GM18511 (cell line): Measurements from ENCODE around the gene CFB.
"Not testable (repeated sequence)": the region's sequence is repeated elsewhere in the genome, so short reads cannot be mapped to it uniquely, and the experiment has no call there.

Experiments used
- ATAC-seq: cut with Tn5 transposase; IDR thresholded peaks from one replicate; pipeline ENCODE4 v1.9.1; 2021; ENCODE audit warnings: mild to moderate bottlenecking, moderate library complexity; ENCODE audit not compliant: unreplicated experiment

The CFB gene

DNA sequence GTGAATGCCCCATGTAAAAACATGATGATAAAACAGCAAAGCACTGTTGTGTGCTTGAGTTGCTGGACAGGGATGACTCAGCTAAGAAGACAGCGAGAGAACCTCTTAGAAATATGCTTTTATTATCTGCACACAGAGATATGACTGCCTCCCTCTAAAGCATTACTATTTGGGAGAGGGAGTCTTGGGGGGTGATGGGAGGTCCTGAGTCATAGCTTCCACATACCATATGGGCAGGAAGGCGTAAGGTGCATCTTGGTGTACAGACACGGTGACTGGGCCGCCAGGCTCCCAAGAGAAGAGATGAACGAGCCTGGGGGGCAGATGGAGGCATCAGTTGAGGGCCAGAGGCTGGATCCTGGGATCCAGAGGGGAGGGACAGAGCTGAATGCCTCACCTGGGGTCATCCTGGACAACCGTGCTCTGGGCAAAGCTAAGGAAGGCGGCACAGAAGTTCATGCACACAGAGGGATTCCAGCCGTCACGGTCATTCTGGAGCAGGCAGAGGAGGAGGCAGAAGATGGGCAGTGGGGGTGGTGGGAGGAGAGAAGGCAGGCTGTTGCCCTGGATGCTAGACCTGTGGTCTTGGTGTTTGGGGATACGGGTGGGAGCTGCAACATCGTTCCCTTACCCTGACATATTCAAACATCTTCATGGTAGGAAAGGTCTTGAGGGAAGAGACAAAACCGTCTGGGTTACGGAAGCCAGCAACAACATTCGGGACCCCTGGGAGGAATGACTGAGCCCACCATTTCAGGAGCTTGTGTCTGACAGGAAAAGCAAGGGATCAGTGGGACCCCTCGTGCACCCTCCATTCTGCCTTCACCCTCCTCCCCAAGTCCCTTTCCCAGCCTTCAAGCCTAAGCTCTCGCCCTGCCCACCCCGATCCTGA lies 24.1 kb downstream of the CFB start:
- ATAC-seq = no peak

DNA sequence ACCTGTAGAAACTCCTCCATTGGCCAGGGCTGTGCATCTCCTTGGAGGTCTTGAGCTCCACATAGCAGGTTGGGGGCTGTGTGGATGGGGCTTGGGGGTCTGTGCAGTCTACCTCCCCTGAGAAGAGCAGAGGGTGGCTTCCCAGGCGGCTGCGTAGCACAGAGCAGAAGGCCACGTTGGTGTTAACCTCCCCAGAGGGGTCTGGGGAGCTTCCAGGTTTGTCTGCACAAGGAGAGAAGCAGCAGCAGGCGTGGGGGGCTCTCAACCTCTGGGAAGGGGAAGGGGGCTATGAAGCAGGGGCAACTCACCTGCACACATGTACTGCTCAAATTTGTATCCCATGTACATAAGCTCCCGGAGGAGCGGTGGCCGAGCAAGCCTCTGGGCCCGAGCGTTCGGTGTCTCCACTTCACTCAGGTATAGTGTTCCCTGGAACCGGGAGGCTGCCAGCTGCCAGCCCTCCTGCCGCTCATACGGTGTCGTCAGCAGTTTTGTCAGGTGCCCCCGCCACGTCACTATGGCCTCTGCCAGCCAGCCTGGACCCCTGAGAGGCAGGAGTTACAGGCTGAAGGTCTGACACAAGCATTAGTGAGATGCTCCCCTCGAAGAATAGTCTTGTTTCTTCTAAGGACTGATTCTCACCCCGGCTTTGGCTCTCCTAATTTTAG lies 24.8 kb downstream of the CFB start:
- no peak for ATAC-seq

DNA sequence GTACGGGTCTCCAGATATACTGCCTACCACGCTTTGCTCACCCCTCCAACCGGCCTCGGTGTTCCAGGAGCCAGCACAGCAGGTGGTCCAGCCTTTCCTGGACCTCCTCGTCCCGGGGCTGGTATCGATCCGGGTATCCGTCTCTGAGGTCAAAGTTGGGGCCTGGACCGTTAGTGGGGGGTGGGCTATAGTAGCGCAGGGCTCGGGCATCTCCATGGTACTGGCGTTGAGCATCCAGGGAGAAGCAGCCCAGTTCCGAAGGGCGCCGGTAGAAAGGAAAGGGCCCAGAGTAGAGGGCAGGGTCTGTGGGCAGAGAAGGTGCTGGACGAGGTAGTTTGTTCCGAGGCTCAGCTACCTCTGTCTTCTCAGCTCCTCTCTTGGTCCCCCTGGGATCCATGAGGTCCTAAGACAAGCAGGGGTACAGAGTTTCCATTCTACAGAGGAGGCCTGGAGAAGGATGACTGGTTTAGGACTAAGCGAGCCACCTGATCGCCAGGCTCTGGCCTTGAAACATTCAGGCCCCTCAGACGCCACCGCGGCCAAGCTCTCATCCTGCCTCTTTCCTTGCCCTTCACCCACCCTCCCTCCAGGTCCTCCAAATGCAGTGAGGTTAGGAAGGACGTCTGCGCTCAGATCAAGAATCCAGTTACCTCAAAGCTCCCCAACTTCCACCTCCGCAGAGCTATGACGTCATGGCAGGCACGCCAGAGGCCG lies 25.5 kb downstream of the CFB start:
- no peak for ATAC-seq

DNA sequence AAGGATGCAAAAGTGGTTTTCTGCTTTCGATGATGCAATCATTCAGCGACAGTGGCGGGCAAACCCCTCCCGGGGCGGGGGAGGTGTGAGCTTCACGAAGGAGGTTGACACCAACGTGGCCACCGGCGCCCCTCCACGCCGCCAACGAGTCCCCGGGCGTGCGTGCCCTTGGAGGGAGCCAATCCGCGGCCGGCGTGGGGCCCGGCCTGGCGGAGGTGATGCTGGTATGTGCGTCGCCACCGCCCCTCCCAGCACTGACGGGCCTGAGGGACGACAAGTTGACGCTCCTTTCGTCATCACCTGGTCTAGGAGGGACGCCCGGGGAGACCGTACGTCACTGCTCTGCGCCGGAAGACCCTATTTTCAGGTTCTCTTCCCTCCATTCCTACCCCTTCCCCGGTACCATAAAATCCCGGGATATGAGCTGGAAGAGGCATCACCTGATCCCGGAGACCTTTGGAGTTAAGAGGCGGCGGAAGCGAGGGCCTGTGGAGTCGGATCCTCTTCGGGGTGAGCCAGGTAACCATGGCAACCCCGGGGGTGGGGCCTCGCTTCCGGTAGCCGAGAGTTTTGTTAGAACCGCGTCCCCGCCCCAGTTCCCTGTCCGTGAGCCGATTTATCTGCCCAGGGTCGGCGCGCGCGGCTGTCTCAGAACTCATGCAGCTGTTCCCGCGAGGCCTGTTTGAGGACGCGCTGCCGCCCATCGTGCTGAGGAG lies 26.3 kb downstream of the CFB start, which contains the start of gene DXO:
Gene DXO (minus strand): TSS at position 146 of the 716 bp plus-strand sequence. CDS start 463 bp downstream, outside the sequence.
- ATAC-seq = peak; percentile 91

DNA sequence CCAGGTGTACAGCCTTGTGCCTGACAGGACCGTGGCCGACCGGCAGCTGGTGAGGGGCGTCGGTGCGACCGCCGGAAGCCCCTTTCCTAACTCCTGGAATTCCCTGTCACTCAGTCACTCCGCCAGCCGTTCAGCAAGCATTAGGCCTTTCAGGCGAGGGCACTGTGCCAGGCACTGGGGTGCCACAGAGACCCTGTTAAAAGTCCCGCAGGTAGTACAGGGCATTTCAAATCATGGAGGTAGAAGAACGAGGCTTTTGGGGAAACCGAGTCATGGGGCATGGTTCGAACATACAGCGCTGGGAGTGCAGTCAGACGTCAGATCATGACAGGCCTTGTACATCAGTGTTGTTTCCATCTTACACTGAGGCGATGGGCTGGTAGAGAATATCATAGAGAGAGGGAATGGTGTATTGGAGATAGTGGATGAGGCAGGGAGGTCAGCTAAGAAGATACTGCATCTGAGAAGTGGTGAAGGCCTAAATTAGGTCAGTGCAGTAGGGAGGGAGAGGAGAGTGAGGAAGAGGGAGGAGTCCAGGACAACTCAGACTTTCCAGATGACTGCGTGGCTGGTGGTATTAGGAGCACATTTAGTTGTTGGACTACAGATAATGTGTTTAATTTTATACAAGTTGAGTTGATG lies 26.9 kb downstream of the CFB start:
- no peak for ATAC-seq

DNA sequence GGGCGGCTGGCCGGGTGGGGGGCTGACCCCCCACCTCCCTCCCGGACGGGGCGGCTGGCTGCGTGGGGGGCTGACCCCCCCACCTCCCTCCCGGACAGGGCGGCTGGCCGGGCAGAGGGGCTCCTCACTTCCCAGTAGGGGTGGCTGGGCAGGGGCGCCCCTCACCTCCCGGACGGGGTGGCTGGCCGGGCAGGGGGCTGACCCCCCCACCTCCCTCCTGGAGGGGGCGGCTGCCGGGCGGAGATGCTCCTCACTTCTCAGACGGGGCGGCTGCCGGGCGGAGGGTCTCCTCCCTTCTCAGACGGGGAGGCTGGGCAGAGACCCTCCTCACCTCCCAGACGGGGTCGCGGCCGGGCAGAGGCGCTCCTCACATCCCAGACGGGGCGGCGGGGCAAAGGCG lies 30.2 kb downstream of the CFB start:
- not testable (repeated sequence) for ATAC-seq

DNA sequence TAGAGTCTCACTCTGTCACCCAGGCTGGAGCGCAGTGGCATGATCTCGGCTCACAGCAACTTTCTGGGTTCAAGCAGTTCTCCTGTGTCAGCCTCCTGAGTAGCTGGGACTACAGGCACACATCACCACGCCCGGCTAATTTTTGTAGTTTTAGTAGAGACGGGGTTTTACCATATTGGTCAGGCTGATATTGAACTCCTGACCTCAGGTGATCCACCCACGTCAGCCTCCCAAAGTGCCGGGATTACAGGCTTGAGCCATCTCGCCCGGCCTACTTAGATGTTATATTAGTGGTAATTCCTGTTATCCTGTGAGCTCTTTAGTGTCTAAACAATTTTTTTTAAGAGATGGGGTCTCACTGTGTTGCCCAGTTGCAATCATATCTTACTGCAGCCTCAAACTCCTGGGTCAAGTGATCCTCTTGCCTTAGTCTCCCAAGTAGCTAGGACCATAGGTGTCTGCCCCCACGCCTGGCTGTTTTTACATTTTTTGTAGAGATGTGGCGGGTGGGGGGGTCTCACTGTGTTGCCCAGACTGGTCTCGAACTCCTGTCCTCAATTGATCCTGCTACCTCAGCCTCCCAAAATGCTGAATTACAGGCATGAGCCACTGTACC lies 32.0 kb downstream of the CFB start:
- ATAC-seq = no peak

DNA sequence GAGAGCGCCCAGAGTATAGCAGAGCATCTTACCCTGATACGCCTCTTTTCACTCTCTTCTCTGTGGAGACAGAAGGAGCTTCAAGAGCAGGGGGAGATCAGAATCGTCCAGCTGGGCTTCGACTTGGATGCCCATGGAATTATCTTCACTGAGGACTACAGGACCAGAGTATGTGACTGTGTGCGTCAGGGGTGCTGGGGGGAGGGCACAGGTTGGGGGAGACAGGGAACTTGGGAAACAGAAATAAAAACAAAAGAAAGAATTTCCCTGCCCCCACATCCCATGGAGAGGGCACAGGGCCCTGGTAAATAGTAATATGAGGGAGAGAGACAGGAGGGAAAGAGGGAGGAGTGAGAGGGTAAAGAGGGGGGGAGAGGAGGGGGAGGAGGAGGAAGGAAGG lies 32.9 kb downstream of the CFB start:
- no peak for ATAC-seq

DNA sequence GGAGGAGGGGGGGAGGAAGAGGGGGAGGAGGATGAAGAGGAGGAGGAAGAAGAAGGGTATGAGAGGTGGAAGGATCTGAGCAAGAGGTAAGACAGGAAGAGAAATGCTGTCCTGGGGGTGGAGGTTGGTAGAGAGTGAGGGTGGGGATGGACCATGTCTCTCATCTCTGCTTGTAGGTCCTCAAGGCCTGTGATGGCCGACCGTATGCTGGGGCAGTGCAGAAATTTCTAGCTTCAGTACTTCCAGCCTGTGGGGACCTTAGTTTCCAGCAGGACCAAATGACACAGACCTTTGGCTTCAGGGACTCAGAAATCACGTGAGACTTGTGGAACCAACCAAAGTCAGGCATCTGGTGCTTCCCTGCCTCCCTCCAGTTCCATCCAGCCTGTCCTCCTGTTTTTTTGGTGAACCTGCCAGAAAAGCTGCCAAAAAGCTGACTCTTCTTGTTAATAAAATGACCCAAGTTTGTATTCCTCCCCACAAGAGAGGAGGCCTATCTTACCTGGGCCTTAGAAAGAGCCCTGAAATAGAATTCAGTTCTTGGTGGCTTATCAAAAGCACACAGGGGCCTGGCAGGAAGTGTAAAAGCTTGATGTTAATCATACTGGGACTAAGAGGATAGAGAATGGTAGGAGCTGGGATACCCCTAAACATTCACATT lies 33.5 kb downstream of the CFB start:
- no peak for ATAC-seq

DNA sequence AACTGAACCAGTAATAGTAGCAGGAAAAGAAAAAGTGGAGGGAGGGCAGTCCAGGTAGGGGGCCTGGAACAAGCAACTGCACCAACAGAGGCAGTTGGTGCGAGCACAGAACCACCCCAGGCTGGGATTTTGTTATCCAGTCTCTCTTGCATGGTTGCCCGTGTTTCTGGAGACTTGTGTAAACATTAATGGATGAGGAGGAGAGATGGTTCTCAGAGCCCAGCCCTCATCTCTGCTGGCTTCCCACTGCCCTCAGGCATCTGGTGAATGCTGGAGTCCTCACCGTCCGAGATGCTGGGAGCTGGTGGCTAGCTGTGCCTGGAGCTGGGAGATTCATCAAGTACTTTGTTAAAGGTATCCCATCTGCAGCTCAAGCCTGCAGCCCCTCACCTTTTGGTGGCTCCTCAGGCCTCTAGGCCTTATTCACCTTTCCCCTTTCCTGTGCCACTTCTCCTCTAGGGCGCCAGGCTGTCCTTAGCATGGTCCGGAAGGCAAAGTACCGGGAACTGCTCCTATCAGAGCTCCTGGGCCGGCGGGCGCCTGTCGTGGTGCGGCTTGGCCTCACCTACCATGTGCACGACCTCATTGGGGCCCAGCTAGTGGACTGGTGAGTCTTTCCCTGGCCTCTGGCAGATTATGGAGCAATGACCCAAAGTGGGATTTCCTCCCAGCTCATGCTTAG lies 34.4 kb downstream of the CFB start:
- not testable (repeated sequence) for ATAC-seq

DNA sequence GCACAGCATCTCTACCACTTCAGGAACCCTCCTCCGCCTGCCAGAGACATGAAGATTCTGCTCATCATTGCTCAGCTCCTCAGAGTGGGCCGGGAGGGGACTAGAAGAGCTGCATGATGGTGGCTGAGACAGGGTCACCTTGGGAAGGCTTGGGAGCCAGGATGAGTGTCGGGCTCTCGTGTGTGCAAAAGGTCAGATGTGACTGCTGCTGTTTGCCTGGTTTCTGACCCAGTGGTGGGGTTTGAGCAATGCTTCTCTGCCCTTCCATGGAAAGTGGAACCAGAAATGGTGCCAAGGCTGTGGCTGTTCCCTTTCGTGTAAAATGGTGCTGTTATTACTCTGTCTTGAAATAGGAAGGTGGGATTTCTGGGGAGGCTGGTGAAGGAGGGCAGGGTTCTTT lies 35.1 kb downstream of the CFB start:
- ATAC-seq = not testable (repeated sequence)

DNA sequence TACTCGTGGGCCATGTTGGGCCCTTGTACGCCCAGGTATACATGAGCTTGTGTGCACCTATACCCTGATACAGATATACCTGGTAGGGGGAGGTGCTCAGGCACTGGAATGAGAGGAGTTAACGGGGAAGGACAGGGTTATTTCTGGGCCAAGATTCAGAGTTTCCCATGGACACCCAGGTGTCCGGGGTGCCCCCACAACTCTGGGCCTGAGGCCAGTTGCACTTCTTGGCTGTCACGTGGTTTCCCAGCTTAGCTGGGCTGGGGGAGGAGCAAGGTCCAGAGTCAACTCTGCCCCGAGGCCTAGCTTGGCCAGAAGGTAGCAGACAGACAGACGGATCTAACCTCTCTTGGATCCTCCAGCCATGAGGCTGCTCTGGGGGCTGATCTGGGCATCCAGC lies 35.8 kb downstream of the CFB start, which contains the start of gene C4A:
Gene C4A (plus strand): TSS at position 314 of the 400 bp plus-strand sequence. CDS start 51 bp downstream, at position 365.
- not testable (repeated sequence) for ATAC-seq

DNA sequence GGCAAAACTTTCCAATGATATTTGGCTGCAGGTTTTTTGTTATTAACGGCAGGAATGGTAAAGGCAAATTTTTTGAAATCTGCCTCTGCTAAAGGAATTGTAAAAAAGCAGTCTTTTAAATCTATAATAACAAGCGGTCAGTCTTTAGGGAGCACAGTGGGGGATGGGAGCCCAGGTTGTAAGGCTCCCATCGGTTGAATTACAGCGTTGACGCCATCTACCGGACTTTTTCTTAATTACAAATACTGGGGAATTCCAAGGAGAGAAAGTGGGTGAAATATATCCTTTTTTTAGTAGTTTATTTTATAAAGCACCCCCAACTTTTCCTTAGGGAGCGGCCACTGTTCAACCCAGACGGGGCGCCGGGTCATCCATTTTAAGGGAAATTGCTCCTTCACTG lies 43.5 kb downstream of the CFB start:
- not testable (repeated sequence) for ATAC-seq

DNA sequence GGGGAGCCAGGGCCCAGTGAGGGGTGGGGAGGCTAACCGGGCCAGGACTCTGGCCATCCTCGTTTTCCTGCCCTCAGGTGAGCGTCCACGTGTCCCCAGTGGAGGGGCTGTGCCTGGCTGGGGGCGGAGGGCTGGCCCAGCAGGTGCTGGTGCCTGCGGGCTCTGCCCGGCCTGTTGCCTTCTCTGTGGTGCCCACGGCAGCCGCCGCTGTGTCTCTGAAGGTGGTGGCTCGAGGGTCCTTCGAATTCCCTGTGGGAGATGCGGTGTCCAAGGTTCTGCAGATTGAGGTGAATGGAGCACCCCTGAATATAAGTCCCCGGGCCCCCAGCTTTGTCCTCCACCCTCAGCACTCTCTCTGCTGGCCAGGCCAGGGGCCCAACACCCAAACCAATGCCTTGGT lies 48.5 kb downstream of the CFB start:
- not testable (repeated sequence) for ATAC-seq

DNA sequence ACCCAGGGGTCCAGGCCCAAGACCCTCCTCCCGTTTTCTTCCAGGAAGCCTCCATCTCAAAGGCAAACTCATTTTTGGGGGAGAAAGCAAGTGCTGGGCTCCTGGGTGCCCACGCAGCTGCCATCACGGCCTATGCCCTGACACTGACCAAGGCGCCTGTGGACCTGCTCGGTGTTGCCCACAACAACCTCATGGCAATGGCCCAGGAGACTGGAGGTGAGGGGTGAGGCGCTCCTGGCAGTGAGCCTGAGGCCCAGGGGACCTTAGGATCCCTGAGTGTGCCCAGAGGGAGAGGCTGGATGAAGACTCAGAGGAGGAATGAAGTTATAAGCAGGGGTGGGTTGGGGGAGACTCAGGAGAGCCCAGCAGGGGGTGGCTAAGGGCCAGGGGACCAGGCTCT lies 50.5 kb downstream of the CFB start:
- not testable (repeated sequence) for ATAC-seq
